ENCODE data around the gene LRRN2.
"Not testable (repeated sequence)": the region's sequence is repeated elsewhere in the genome, so short reads cannot be mapped to it uniquely, and the experiment has no call there.

Gene LRRN2

GRCh38 chr1:204576422-204576821 is 109.1 kb downstream of the LRRN2 start:
- DNase-seq (ENCODE audit: low read depth in 4 of 4, low spot score in 1 of 4): no peak

GRCh38 chr1:204575221-204576190 is 110.0 kb downstream of the LRRN2 start:
- no peak for DNase-seq (ENCODE audit: low read depth in 4 of 4, low spot score in 1 of 4)

GRCh38 chr1:204574865-204575163 is 110.7 kb downstream of the LRRN2 start:
- DNase-seq (ENCODE audit: low read depth in 4 of 4, low spot score in 1 of 4): no peak

- DNase-seq (ENCODE audit: low read depth in 4 of 4, low spot score in 1 of 4): no peak
These were observed 111.3 kb downstream of the LRRN2 start for GRCh38 chr1:204574016-204574864.

GRCh38 chr1:204572923-204573922 is 112.3 kb downstream of the LRRN2 start:
- no peak for DNase-seq (ENCODE audit: low read depth in 4 of 4, low spot score in 1 of 4)

- DNase-seq (ENCODE audit: low read depth in 4 of 4, low spot score in 1 of 4): no peak
These were observed 113.9 kb downstream of the LRRN2 start for GRCh38 chr1:204571631-204572030.

GRCh38 chr1:204571128-204571527 is 114.4 kb downstream of the LRRN2 start:
- no peak for DNase-seq (ENCODE audit: low read depth in 4 of 4, low spot score in 1 of 4)

- DNase-seq (ENCODE audit: low read depth in 4 of 4, low spot score in 1 of 4): not testable (repeated sequence)
These were observed 115.5 kb downstream of the LRRN2 start for GRCh38 chr1:204570021-204570420.

GRCh38 chr1:204569478-204569877 is 116.1 kb downstream of the LRRN2 start:
- no peak for DNase-seq (ENCODE audit: low read depth in 4 of 4, low spot score in 1 of 4)

GRCh38 chr1:204568576-204569315 is 116.8 kb downstream of the LRRN2 start:
- DNase-seq (ENCODE audit: low read depth in 4 of 4, low spot score in 1 of 4): no peak
